ENCODE measurements around the gene PPP1R12A.

GRCh38 chr12:79920421-79921238 is 14.3 kb downstream of the PPP1R12A start:
- TF ChIP-seq POLR2A (IDR thresholded peaks at IDR 0.05) (no peak), CTCF (IDR thresholded peaks at IDR 0.05) (no peak), EP300 (IDR thresholded peaks at IDR 0.05) (no peak), POLR2AphosphoS5 (IDR thresholded peaks at IDR 0.05) (no peak)
